ENCODE measurements around the gene OASL. TPM values are rescaled to one million over a fixed set of nuclear protein-coding genes. Genes with fewer than 3 reads are reported as not detected.
A peak's percentile ranks its signal among the peaks of the same experiment; 100 is the strongest.

The OASL gene
- total RNA-seq, 2 donors from 2014 or later: 2.6 to 16.3 TPM

- Mint-ChIP-seq H3K9me3 (peaks cover 0 to 5% of the 10 kb centered on the region in 2 donors), H3K27ac (no peak overlapping the region), H3K36me3 (no peaks in the 10 kb centered on the region)
- DNase-seq (ENCODE audit: low spot score in 2 of 2): no peak
- no peak for ATAC-seq
Observed at GRCh38 chr12:120988234-120988633, 50.8 kb downstream of the OASL start.

GRCh38 chr12:120984351-120984898 is 54.6 kb downstream of the OASL start:
- H3K9me3 Mint-ChIP-seq: peaks cover 0 to 5% of the 10 kb centered on the region in 2 donors
- no peak for ATAC-seq
- DNase-seq (ENCODE audit: low spot score in 2 of 2): no peak
- H3K36me3 Mint-ChIP-seq: no peaks in the 10 kb centered on the region
- H3K27ac Mint-ChIP-seq: peak overlapping the region; percentile 2 to 32

- H3K27ac Mint-ChIP-seq: peak overlapping the region in 1 of 2 donors; percentile 2
- H3K36me3 Mint-ChIP-seq: no peaks in the 10 kb centered on the region
- DNase-seq (ENCODE audit: low spot score in 2 of 2) (no peak), ATAC-seq (no peak)
- peaks cover 0 to 5% of the 10 kb centered on the region in 2 donors for H3K9me3 Mint-ChIP-seq
Observed at GRCh38 chr12:120983759-120984158, 55.3 kb downstream of the OASL start.

- no peaks in the 10 kb centered on the region for H3K36me3 Mint-ChIP-seq
- no peak for DNase-seq (ENCODE audit: low spot score in 2 of 2)
- no peak for ATAC-seq
- H3K27ac Mint-ChIP-seq: no peak overlapping the region
- no peaks in the 10 kb centered on the region for H3K9me3 Mint-ChIP-seq
Observed at GRCh38 chr12:120982659-120983058, 56.4 kb downstream of the OASL start.

DNA sequence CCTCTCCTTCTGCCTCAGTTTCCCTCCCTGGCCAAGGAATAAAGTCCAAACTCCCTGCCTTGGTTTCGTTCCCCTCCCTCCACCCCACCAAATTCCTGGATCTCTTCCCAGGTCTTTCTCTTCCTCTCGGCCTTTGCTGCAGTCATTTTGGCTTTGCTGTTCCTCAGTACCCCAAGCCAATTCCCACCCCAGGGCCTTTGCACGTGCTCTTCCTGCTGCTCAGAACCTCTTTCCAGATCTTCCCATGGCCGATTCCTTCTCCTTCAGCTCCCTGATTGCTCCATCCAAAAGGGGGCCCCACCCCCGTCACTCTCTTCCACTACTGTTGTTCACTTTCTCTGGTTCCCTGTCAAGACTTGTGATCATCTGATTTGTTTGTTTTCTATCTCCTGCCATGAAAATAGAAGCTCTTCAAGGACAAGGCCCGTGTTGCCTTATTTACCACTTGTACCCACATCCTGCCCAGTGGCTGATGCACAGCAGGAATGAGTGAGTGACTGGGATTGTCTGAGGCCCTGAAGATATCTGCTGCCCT is 57.6 kb downstream of the OASL start:
- no peak for ATAC-seq
- no peak for DNase-seq (ENCODE audit: low spot score in 2 of 2)
- Mint-ChIP-seq H3K27ac (peak overlapping the region in 1 of 2 donors; percentile 51), H3K36me3 (no peaks in the 10 kb centered on the region), H3K9me3 (no peaks in the 10 kb centered on the region)

GRCh38 chr12:120980800-120981368 is 58.2 kb downstream of the OASL start:
- Mint-ChIP-seq H3K27ac (peak overlapping the region in 1 of 2 donors; percentile 39), H3K36me3 (no peaks in the 10 kb centered on the region), H3K9me3 (no peaks in the 10 kb centered on the region)
- ATAC-seq: no peak
- DNase-seq (ENCODE audit: low spot score in 2 of 2): no peak

DNA sequence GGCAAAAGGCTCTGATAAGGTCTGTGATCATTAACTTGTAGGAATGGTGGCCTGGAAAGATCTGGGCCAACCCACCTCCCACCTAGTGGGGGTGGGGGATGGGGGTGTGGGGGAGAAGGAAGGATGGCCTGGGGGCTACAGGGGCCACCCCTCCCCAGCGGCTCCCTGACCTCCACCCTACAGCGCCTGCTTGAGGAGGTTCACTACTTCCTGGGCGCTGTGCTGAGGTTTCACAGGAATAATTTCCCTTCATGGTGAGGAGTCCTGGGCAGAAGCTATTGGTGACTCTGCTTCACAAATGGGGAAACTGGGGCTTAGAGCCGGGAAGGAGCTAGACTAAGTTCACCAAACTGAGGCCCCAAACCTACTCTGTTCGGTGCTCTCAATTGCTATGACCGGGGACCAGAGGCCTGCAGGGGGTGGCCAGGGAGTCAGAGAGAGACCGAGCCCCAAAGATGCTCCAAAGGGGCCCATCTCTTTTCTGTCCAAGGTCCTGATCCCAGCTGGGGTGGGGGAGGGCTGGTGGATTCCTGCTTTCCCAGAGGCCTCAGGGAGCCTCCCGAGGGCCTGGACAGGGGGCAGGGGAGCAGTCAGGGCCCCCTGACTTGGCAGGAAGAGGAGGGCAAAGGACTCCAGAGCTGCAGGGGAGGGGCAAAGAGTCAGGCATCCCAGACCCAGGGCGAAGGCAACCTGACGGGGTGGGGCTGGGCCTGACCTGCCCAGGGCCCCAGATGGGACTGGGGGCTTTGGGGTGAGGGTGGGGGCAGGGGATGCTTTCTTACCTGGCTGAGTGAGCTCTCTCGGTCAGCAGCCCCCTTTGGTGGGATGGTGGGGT is 59.0 kb downstream of the OASL start:
- Mint-ChIP-seq H3K27ac (no peak overlapping the region), H3K9me3 (no peaks in the 10 kb centered on the region), H3K36me3 (no peaks in the 10 kb centered on the region)
- DNase-seq (ENCODE audit: low spot score in 2 of 2): no peak
- ATAC-seq: no peak

DNA sequence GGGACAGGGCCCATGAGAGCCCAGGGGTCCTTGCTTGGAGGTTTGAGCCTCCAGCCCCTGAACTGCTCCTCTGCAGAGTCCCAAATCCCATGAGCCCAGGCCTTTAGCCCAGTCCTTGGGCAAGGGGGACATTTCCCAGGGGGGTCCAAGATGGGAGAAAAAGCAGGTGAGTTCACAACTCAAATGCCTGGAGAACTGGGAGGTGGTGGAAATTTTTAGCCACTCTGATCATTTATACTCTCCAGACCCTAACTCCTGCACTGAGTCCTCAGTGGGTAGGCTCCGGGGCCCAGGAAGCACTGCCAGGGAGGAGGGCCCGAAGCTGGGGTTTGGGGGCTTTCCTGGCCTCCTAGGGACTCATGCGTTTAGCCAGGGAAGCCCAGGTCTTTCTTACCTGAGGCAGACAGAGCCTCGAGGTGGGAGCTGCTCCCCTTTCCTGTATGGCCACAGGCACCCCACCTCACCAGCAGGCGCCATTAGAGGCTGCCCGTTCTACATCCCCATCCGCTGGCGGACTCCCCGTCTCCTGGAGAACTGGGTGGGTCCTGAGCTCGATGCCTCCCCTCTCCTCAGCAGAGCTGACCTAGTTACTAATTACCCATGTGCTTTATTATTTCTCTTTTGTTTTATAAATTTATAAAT is 59.7 kb downstream of the OASL start:
- Mint-ChIP-seq H3K27ac (peak overlapping the region in 1 of 2 donors; percentile 36), H3K36me3 (no peaks in the 10 kb centered on the region), H3K9me3 (no peaks in the 10 kb centered on the region)
- DNase-seq (ENCODE audit: low spot score in 2 of 2): no peak
- no peak for ATAC-seq

DNA sequence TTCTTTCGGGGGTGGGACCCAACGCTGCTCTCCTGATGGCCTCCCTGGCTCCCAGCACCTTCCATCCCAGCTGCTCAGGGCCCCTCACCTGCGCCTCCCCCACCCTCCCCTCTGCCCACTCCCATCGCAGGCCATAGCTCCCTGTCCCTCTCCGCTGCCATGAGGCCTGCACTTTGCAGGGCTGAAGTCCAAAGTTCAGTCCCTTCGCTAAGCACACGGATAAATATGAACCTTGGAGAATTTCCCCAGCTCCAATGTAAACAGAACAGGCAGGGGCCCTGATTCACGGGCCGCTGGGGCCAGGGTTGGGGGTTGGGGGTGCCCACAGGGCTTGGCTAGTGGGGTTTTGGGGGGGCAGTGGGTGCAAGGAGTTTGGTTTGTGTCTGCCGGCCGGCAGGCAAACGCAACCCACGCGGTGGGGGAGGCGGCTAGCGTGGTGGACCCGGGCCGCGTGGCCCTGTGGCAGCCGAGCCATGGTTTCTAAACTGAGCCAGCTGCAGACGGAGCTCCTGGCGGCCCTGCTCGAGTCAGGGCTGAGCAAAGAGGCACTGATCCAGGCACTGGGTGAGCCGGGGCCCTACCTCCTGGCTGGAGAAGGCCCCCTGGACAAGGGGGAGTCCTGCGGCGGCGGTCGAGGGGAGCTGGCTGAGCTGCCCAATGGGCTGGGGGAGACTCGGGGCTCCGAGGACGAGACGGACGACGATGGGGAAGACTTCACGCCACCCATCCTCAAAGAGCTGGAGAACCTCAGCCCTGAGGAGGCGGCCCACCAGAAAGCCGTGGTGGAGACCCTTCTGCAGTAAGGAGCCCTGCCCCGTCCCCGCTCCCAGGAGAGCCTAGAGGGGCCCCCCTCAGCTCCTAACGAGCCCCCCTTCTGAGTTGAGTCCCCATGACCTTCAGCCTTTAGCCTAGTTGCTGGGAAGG is 60.5 kb downstream of the OASL start, which contains the start of gene HNF1A:
Gene HNF1A, plus strand, starts transcription at position 248 of the 924 bp plus-strand sequence. Its CDS starts 226 bp downstream, at position 474.
- H3K27ac Mint-ChIP-seq: peak within 1 kb of the TSS in 1 of 2 donors; percentile 36
- DNase-seq (ENCODE audit: low spot score in 2 of 2): no peak
- ATAC-seq: no peak
- no peaks in the 10 kb centered on the region for H3K36me3 Mint-ChIP-seq
- no peaks in the 10 kb centered on the region for H3K9me3 Mint-ChIP-seq

GRCh38 chr12:120977531-120978295 is 61.3 kb downstream of the OASL start:
- no peaks in the 10 kb centered on the region for H3K9me3 Mint-ChIP-seq
- no peak for DNase-seq (ENCODE audit: low spot score in 2 of 2)
- H3K27ac Mint-ChIP-seq: no peak overlapping the region
- H3K36me3 Mint-ChIP-seq: no peaks in the 10 kb centered on the region
- ATAC-seq: no peak

DNA sequence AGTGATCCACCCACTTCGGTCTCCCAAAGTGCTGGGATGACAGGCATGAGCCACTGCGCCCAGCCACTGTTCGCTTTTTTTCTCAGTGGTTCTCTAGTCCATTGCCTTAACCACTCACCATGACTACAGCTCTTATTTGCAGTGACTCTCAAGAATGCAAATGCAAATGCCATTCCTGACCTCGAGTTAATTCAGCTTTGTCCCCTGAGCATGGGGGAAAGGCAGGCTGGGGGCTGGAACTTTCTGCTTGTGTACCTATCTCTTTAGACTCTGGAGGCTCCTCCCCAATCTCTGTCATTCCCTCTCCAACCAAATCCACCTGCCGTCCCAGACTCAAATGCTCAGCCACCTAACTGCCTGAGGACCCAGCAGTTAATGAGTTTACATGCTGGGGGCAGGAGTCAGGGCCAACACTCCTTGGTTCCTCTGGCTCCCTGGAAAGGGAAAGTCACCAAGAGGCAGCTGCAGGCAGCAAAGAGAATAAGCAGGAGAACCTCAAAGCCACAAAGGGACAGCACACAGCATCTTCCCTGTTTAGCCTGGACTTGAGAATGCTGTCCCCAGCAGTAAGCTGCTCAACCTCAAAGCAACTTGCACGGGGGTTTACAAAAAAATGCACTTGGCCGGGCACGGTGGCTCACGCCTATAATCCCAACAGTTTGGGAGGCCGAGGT is 66.0 kb downstream of the OASL start:
- ATAC-seq (no peak), DNase-seq (ENCODE audit: low spot score in 2 of 2) (no peak)
- no peaks in the 10 kb centered on the region for H3K36me3 Mint-ChIP-seq
- H3K27ac Mint-ChIP-seq: no peak overlapping the region
- H3K9me3 Mint-ChIP-seq: no peaks in the 10 kb centered on the region

GRCh38 chr12:120971299-120972180 is 67.5 kb downstream of the OASL start:
- peak in 1 of 2 donors; percentile 20 for DNase-seq (ENCODE audit: low spot score in 2 of 2)
- no peak overlapping the region for H3K27ac Mint-ChIP-seq
- H3K9me3 Mint-ChIP-seq: no peaks in the 10 kb centered on the region
- peak; percentile 88 to 91 for ATAC-seq
- H3K36me3 Mint-ChIP-seq: no peaks in the 10 kb centered on the region

DNA sequence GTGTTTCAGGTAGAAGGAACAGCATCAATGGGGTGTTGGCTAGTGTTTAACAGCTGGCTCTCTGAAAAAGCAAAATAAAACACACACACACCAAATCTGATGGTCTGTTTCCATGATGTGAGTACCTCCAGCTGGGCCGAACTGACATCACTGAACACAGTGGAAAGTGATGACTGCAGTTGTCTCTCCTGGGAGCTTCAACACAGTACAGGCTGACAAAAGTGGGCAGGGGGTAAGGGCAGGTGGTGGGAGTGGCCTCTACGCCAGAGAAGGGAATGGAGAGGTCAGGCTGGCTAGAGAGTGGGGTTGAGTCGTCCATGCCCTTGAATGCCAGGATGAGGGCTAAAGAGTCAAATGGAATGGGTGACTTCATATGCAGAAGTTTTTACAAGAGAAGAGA is 68.7 kb downstream of the OASL start:
- no peak for ATAC-seq
- H3K9me3 Mint-ChIP-seq: no peaks in the 10 kb centered on the region
- DNase-seq (ENCODE audit: low spot score in 2 of 2): no peak
- no peak overlapping the region for H3K27ac Mint-ChIP-seq
- H3K36me3 Mint-ChIP-seq: no peaks in the 10 kb centered on the region

Measured in activated naive CD4-positive, alpha-beta T cell treated with anti-CD3 and anti-CD28 coated beads, Interleukin-2, amount 50 U/mL, for 72 hours (primary cell).